ENCODE results near the gene TENT4B. TPM values are rescaled to one million over a fixed set of nuclear protein-coding genes. Genes with fewer than 3 reads are reported as not detected.
A peak's percentile ranks its signal among the peaks of the same experiment; 100 is the strongest.

The TENT4B gene
- total RNA-seq, 1 experiment from 2014 or later: 11.4 TPM

GRCh38 chr16:50267151-50267631 lies 114.1 kb downstream of the TENT4B start:
- TF ChIP-seq EZH2 (IDR thresholded peaks at IDR 0.05; ENCODE audit: low read depth): no peak
- TF ChIP-seq CTCF (conservative IDR thresholded peaks at IDR 0.05): no peak
- no peak for DNase-seq
- Histone ChIP-seq H3F3A (ENCODE audit: insufficient read depth, low read depth) (peaks cover 19% of the 10 kb centered on the region; the same call in 1 of the 2 replicates), H3K4me2 (peak overlapping the region; percentile 76), H3K4me3 (peak overlapping the region; percentile 43; the same call in 1 of the 2 replicates), H3K27me3 (ENCODE audit: insufficient read depth, low read depth) (no peaks in the 10 kb centered on the region), H3K9me2 (ENCODE audit: insufficient read depth) (no peaks in the 10 kb centered on the region), H3K36me3 (ENCODE audit: low read depth) (no peaks in the 10 kb centered on the region), H4K20me1 (ENCODE audit: insufficient read depth) (peaks cover under 1% of the 10 kb centered on the region; the same call in 1 of the 2 replicates), H3K27ac (no peak overlapping the region), H3K79me2 (ENCODE audit: low read depth) (no peaks in the 10 kb centered on the region), H2AFZ (no peak overlapping the region), H3K4me1 (replicated peaks; ENCODE audit: insufficient read depth) (peaks cover 42% of the 10 kb centered on the region), H3K9me3 (ENCODE audit: insufficient read depth, low read depth) (no peaks in the 10 kb centered on the region)
- intact Hi-C loops (cut with micrococcal nuclease; ENCODE audit: unreplicated experiment): no loop called here
- CTCF ChIA-PET: interaction anchor here (0.7 kb wide), 1 partner anchor 102 kb away, joined by 3 read pairs; no protein-coding TSS in a partner anchor
- POLR2A ChIA-PET (ENCODE audit: unreplicated experiment): no interaction called here
- BruUV-seq (replicated peaks): no TSS peak

- no peak for DNase-seq
- H4K20me1 ChIP-seq (ENCODE audit: insufficient read depth): peaks cover 3% of the 10 kb centered on the region; the same call in 1 of the 2 replicates
- no peaks in the 10 kb centered on the region for H3K36me3 ChIP-seq (ENCODE audit: low read depth)
- TF ChIP-seq EZH2 (IDR thresholded peaks at IDR 0.05; ENCODE audit: low read depth): no peak
- no peak for TF ChIP-seq CTCF (conservative IDR thresholded peaks at IDR 0.05)
- H3K4me1 ChIP-seq (replicated peaks; ENCODE audit: insufficient read depth): peaks cover 45% of the 10 kb centered on the region
- POLR2A ChIA-PET (ENCODE audit: unreplicated experiment): interaction anchor here (0.5 kb wide), 1 partner anchor 74 kb away, joined by 26 read pairs; no protein-coding TSS in a partner anchor
- H3K27me3 ChIP-seq (ENCODE audit: insufficient read depth, low read depth): no peaks in the 10 kb centered on the region
- H3K9me2 ChIP-seq (ENCODE audit: insufficient read depth): no peaks in the 10 kb centered on the region
- H3K4me2 ChIP-seq: no peak overlapping the region; the same call in 1 of the 2 replicates
- H3K4me3 ChIP-seq: no peak overlapping the region
- intact Hi-C loops (cut with micrococcal nuclease; ENCODE audit: unreplicated experiment): no loop called here
- no peak overlapping the region for H2AFZ ChIP-seq
- peaks cover 19% of the 10 kb centered on the region; the same call in 1 of the 2 replicates for H3F3A ChIP-seq (ENCODE audit: insufficient read depth, low read depth)
- CTCF ChIA-PET: no interaction called here
- H3K9me3 ChIP-seq (ENCODE audit: insufficient read depth, low read depth): no peaks in the 10 kb centered on the region
- TSS peak; percentile 35 for BruUV-seq (replicated peaks)
- no peaks in the 10 kb centered on the region for H3K79me2 ChIP-seq (ENCODE audit: low read depth)
- no peak overlapping the region for H3K27ac ChIP-seq
Observed at GRCh38 chr16:50267651-50268050, 114.5 kb downstream of the TENT4B start.

GRCh38 chr16:50268352-50268751 lies 115.2 kb downstream of the TENT4B start:
- BruUV-seq (replicated peaks): no TSS peak
- TF ChIP-seq EZH2 (IDR thresholded peaks at IDR 0.05; ENCODE audit: low read depth) (no peak), CTCF (conservative IDR thresholded peaks at IDR 0.05) (no peak)
- no peak for DNase-seq
- Histone ChIP-seq H3K9me3 (ENCODE audit: insufficient read depth, low read depth) (no peaks in the 10 kb centered on the region), H3K27ac (no peak overlapping the region), H3K27me3 (ENCODE audit: insufficient read depth, low read depth) (no peaks in the 10 kb centered on the region), H3K4me2 (no peak overlapping the region), H3K79me2 (ENCODE audit: low read depth) (no peaks in the 10 kb centered on the region), H3K4me1 (replicated peaks; ENCODE audit: insufficient read depth) (peaks cover 45% of the 10 kb centered on the region), H3K36me3 (ENCODE audit: low read depth) (no peaks in the 10 kb centered on the region), H3K9me2 (ENCODE audit: insufficient read depth) (no peaks in the 10 kb centered on the region), H2AFZ (no peak overlapping the region), H3K4me3 (no peak overlapping the region), H4K20me1 (ENCODE audit: insufficient read depth) (peaks cover 3% of the 10 kb centered on the region; the same call in 1 of the 2 replicates), H3F3A (ENCODE audit: insufficient read depth, low read depth) (peaks cover 19% of the 10 kb centered on the region; the same call in 1 of the 2 replicates)
- intact Hi-C loops (cut with micrococcal nuclease; ENCODE audit: unreplicated experiment): no loop called here
- CTCF ChIA-PET: no interaction called here
- POLR2A ChIA-PET (ENCODE audit: unreplicated experiment): interaction anchor here (0.5 kb wide), 1 partner anchor 75 kb away, joined by 26 read pairs; no protein-coding TSS in a partner anchor
